HG03196 (cell line): Measurements from ENCODE around the gene OR2F2.

ENCODE experiments used
- ATAC-seq: cut with Tn5 transposase; IDR thresholded peaks from one replicate; pipeline ENCODE4 v1.9.1; 2021; ENCODE audit not compliant: unreplicated experiment

OR2F2 gene

DNA sequence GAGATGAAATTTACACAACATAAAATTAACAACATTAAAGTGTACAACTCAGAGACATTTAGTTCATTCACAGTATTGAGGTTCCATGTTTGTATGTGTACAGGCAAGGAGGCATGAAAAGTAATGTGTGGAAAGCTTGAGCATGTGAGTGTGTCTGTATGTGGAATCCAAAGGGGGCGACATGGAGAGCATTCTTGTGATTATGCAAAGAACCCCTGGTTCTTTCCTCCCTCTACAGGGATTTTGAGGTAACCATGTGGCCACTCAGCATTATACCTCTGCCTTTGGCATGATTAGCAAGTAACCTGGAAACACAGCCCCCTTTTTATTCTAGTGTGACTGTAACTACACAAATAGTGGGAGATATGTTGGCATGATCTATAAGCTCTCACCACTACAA is 40.6 kb downstream of the OR2F2 start:
- no peak for ATAC-seq

DNA sequence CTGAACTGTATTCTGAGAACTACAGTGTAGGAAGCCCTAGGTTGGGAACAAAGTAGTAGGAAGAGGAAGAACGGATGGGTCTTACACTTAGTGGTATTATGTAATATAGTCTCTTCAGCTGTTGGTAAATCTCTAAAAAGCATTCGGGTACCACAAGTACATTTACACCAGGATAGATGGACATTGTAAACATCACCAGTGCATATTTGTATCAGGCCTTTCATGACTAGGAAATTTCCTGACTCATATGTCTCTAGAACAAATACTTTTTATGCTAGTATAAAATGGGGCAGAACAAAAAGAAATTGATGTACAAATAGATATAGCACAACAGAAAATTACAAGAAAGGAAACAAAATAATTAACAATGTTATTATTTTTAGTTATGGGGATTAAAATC is 43.6 kb downstream of the OR2F2 start:
- ATAC-seq, result no peak

DNA sequence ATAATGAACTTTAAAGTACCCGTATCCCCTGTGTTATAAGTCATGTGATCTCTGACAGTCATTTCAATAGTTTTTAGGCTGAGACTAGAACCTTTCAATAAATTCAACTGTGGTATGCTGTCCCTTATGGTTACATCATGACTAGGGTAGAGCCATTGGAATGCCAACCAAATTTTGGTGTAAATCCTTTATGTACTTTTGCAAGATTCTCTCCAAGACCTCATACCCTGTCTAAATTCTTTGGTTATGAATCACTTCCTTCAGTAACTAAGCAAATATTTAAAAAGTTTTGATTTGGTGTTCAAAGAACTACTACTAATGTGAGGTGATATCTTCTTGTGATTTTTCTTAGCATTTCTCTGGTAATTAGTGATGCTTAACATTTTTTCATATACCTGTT is 44.3 kb downstream of the OR2F2 start:
- no peak for ATAC-seq

DNA sequence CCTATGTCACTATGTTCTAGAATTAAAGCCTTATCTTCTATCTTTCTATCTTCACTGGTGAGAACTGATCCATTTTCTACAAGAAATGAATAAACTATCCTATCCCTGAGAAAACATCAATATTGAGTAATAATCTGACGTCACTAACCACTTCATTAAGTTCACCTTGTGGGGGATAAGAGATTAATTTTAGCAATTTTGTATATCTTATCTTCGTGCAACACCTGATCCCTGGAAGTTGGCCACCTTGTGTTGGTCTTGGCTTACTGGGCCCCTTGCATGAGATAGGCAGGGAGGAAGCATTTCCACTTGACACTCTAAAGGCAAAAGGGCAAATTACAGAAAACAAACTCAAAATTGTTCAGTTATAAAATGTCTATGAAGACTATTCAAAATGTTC is 45.0 kb downstream of the OR2F2 start:
- ATAC-seq, result no peak

DNA sequence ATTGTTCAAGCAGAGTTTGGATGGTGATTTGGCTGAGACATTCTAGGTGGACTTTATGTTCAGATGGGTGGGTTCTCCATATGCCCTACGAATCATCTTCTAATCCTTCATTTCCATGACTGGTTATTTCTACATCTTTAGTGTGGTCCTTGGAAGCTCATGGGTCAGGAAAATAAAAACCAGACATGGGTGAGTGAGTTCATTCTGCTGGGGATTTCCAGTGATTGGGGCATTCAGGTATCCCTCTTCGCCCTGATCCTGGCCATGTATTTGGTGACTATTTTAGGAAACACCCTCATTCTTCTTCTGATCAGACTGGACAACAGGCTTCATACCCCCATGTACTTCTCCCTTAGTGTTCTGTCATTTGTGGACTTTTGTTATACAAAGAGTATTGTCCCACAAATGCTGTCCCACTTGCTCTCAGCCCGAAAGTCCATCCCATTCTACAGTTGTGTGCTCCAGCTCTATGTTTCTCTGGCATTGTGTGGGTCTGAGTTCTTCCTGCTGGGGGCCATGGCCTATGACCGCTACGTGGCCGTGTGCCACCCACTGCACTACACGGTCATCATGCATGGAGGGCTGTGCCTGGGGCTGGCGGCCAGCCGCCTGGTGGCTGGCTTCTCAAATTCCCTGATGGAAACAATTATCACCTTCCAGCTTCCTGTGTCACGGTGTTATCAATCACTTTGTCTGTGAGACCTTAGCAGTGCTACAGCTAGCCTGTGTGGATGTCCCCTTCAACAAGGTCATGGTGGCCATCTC is 45.9 kb downstream of the OR2F2 start:
- ATAC-seq, result no peak

DNA sequence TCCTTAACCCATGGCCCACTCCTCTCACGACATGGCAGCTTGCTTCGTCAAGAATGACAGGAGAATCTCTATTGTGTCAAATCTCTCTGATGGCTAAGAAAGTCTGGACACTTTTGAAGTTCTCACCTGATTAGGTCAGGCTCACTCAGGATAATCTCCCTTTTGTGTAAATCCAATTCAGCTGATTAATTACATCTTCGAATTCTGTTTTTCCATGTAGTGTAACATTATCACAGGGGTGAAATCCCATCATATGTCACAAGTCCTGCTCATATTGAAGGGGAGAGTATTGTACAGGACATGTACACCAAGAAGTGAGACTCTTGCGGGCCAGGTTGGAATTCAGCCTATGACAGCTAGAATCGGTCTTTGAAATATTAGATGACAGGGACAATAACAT is 48.9 kb downstream of the OR2F2 start:
- ATAC-seq, result no peak
